Activated T-cell treated with anti-CD3 and anti-CD28 coated beads, Interleukin-2, amount 50 U/mL, for 48 hours (primary cell): Measurements from ENCODE around the gene SACS.
A peak's percentile ranks its signal among the peaks of the same experiment; 100 is the strongest.
"Not testable (repeated sequence)": the region's sequence is repeated elsewhere in the genome, so short reads cannot be mapped to it uniquely, and the experiment has no call there.

Source experiments
- DNase-seq, 2 experiments: peaks; one replicate each; pipeline ENCODE4 v3.0.0-alpha.2; 2020

The SACS gene

DNA sequence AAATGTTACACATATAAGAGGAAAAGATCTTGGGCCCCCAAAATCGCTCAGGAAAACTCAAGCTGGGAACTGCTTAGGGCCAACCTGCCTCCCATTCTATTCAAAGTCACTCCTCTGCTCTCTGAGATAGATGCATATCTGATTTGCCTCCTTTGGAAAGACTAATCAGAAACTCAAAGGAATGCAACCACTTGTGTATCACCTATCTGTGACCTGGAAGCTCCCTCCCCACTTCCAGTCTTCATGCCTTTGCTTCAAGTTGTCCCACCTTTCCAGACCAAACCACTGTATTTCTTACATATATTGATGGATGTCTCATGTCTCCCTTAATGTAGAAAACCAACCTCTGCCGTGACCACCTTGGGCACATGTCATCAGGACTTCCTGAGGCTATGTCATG is 32.3 kb downstream of the SACS start:
- not testable (repeated sequence) for DNase-seq

DNA sequence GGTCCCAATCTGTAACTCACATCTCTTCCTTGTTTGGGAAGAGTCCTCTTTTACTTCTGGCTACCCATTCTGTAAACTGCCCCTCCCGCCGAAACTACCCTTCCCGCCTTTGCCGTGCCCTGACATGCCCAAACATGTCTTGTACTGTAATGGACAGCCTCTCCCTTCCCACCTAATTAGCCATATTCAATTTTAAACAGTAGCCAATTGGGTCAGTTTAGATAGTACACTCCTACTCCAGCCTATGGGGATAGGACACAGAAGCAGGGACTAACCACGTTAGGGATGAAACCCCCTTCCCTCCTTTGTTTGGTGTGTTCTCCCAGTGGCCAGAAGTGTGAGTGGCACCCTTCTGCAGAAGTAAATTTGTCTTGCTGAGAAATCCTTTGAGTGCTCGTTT is 34.2 kb downstream of the SACS start:
- DNase-seq: no peak

- DNase-seq: no peak
Measured at GRCh38 chr13:23394821-23395220, 38.7 kb downstream of the SACS start.

- no peak for DNase-seq
Measured at GRCh38 chr13:23392925-23393645, 40.4 kb downstream of the SACS start.

- DNase-seq: no peak
Measured at GRCh38 chr13:23392313-23392712, 41.2 kb downstream of the SACS start.

DNA sequence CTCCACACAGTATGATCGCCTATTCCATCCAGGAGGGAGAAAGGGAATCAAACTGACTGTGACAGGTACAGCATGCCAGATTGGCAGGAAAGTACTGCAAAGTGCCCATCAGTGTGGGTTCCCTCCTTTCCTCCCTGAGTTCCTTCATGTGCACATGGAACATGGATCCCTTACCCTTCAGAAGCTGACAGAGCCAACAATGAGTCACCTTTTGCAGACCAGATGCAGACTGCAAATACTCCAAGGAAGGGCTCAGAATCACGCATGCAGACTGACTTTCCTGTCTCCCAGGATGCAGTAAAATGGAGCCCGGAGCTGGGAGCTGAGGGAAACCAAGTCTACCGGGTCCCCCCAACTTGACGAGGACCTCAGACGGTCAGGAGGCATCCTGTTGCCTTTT is 41.8 kb downstream of the SACS start:
- DNase-seq: no peak

GRCh38 chr13:23386533-23386932 is 47.0 kb downstream of the SACS start:
- DNase-seq: no peak

DNA sequence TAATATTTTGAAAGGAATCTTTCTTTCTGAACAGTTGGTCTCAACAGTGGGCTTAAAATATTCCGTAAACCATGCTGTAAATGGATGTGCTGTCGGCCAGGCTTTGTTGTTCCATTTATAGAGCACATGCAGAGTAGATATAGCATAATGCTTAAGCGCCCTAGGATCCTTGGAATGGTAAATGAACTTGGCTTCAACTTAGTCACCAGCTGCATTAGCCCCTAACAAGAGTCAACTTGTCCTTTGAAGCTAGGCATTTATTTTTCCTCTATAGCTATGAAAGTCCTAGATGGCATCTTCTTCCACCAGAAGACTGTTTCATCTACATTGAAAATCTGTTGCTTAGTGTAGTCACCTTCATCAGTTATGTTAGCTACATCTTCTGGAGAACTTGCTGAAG is 47.6 kb downstream of the SACS start:
- no peak for DNase-seq

GRCh38 chr13:23384111-23384510 is 49.4 kb downstream of the SACS start:
- peak in 1 of 2 experiments; percentile 31 for DNase-seq

- no peak for DNase-seq
Measured at GRCh38 chr13:23383151-23383550, 50.4 kb downstream of the SACS start.

DNA sequence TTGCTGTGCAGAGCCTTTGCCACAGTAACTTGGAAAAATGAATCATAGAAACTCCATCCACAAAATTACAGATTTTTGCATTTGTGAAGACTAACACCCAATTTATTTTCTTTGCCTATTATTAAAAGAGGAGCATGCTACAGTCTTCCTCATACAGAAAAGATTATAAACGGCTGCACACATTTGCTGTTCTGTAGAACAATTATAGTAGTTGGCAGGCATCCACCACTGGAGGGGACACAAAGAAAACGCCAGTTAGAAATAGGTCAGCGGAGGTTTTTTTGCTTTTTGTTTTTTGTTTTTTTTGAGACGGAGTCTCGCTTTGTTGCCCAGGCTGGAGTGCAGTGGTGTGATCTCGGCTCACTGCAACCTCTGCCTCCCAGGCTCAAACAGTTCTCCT is 51.6 kb downstream of the SACS start:
- DNase-seq: no peak

GRCh38 chr13:23380534-23380933 is 53.0 kb downstream of the SACS start:
- DNase-seq: no peak

- DNase-seq: peak; percentile 58 to 60
Measured at GRCh38 chr13:23377983-23378632, 55.4 kb downstream of the SACS start.

- DNase-seq: no peak
Measured at GRCh38 chr13:23377579-23377978, 55.9 kb downstream of the SACS start.

GRCh38 chr13:23375001-23375971 is 58.2 kb downstream of the SACS start:
- DNase-seq: peak; percentile 98

GRCh38 chr13:23372264-23372906 is 61.1 kb downstream of the SACS start:
- no peak for DNase-seq

DNA sequence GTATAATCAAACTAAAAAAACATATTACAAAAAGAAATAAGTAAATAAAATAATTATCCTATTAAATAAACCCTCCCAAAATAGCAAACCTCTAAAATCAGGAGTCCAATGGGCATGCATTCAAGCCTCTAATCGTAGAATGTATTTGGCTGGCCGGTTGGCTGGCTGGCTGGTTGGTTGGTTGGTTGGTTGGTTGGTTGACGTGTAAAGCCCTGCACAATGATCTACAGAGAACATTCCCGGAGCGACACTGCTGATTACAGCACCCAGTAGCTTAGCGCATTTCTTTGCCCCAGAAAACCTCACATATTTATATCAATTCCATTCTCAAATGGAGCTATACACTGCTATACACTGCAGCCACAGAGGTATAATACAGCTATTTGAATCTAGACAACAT is 65.6 kb downstream of the SACS start:
- no peak for DNase-seq

GRCh38 chr13:23365652-23366051 is 67.8 kb downstream of the SACS start:
- no peak for DNase-seq

GRCh38 chr13:23359882-23360281 is 73.6 kb downstream of the SACS start:
- DNase-seq: no peak

DNA sequence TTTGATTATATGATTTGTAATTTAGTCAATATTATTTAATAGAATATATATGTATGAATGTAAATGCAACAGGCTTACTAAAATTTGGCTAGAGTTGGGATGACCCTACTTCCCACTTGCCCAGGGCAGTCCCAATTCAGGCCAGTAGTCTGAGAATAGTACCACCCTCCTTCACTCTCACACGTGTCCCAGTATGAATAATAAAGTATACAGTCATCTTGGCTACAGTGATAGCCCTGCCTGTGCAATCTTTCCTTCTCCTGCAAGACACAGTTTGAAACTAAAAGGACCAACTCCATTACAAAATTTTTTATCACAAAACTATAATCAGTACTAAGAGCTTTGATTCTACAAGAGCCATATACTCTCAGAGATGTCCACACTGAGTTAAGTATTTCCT is 76.2 kb downstream of the SACS start:
- no peak for DNase-seq

DNA sequence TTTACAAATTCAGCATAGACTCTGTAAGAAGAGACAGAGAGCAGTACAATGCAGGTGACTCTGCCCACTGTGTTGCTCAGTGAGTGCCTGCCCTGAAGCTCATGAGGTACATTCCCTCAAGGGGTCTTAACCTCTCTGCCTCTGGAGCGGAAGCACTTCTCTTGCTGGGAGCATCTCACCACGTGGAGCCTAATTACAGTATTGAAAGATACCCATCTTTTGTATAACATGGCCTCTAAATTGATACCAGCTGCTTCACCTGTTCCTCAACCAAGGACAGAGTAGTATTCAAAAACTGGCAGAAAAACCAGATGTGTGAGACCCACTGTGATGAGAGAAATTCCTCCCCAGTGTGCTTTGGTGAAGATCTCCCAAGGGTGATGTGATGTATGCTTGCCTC is 77.1 kb downstream of the SACS start:
- no peak for DNase-seq

DNA sequence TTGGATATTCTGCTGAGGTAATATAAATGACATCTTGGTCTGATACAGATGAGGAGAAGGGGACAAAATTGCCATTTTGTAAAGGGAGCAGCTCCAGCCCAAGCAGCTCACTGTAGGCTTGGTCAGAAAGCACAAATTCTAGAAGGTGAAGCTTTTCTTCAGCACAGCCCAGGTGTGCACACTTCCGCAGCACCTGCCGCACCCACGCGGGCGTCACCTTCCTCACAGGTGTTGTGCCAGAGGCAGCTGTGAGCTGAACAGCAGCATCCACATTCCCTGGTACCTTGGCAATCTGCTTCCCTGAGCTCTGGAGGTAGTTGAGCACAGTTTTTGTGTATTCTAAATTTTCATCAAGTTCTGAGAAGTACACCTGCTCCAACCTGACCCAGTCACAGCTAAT is 79.0 kb downstream of the SACS start:
- no peak for DNase-seq

GRCh38 chr13:23352161-23352560 is 81.3 kb downstream of the SACS start:
- DNase-seq: no peak
